SK-N-SH (cell line): ENCODE results near the gene WASHC3. TPM values are rescaled to one million over a fixed set of nuclear protein-coding genes. Genes with fewer than 3 reads are reported as not detected.

ENCODE experiments used
- CTCF ChIA-PET: fragments of 300-600, 350-600 bp; formaldehyde crosslinking; extraction: SDS; loops from one replicate; lab custom pipeline; 2021; lab: Yijun Ruan, JAX
- POLR2A ChIA-PET: fragments of 350-600 bp; sonication (Branson Sonifier 250); formaldehyde crosslinking; extraction: SDS; loops from one replicate; lab custom pipeline; 2020; ENCODE audit warnings: antibody characterized with exemption, inconsistent platforms; lab: Yijun Ruan, JAX
- DNase-seq: peaks from one replicate; pipeline ENCODE4 v3.0.0; 2012
- H2AFZ ChIP-seq: fragments of 200-600 bp; sonication (generic); 2 replicates; pipeline ENCODE4 v1.8.1; 2016; ENCODE audit warnings: antibody characterized with exemption, mild to moderate bottlenecking, low read depth
- H3F3A ChIP-seq: fragments of 200-600 bp; sonication (generic); replicated peaks from 2 replicates; pipeline ENCODE3; 2016; ENCODE audit warnings: antibody characterized with exemption, mild to moderate bottlenecking; ENCODE audit not compliant: insufficient read depth
- H3K27ac ChIP-seq, 2 experiments: fragments of 200-500 bp in 1 of 2; fragments of 200-600 bp in 1 of 2; sonication (Bioruptor generic) in 1 of 2; sonication (generic), shearing (Covaris generic) in 1 of 2; 2 replicates each; pipeline versions ENCODE4 v1.5.1 to v1.6.1; 2014 to 2016; ENCODE audit warnings: low read depth in 2 of 2, inconsistent platforms in 1 of 2, low read length in 1 of 2, mild to moderate bottlenecking in 1 of 2, mixed read lengths in 1 of 2
- H3K27me3 ChIP-seq: fragments of 200-600 bp; sonication (generic), shearing (Covaris generic); 2 replicates; pipeline ENCODE4 v1.6.1; 2016; ENCODE audit warnings: mixed run types; ENCODE audit not compliant: insufficient read depth
- H3K36me3 ChIP-seq, 2 experiments: fragments of 200-500 bp in 1 of 2; fragments of 200-600 bp in 1 of 2; sonication (Bioruptor generic) in 1 of 2; sonication (generic) in 1 of 2; replicated peaks in 1 of 2; 2 replicates each; pipeline versions ENCODE3 to v1.5.1; 2014 to 2016; ENCODE audit warnings: low read length in 1 of 2, mild to moderate bottlenecking in 1 of 2; ENCODE audit not compliant: insufficient read depth in 2 of 2, control insufficient read depth in 1 of 2
- H3K4me1 ChIP-seq, 2 experiments: fragments of 200-500 bp in 1 of 2; fragments of 200-600 bp in 1 of 2; sonication (Bioruptor generic) in 1 of 2; sonication (generic), shearing (Covaris generic) in 1 of 2; 2 replicates each; pipeline versions ENCODE4 v1.5.1 to v1.6.1; 2014 to 2016; ENCODE audit warnings: low read depth in 1 of 2, low read length in 1 of 2, mixed run types in 1 of 2; ENCODE audit not compliant: insufficient read depth in 2 of 2, control insufficient read depth in 1 of 2
- H3K4me2 ChIP-seq: fragments of 200-600 bp; sonication (generic), shearing (Covaris generic); 2 replicates; pipeline ENCODE4 v1.6.1; 2017; ENCODE audit warnings: mixed run types
- H3K4me3 ChIP-seq, 2 experiments: fragments of 200-500 bp in 1 of 2; fragments of 200-600 bp in 1 of 2; sonication (Bioruptor generic) in 1 of 2; sonication (generic), shearing (Covaris generic) in 1 of 2; 2 replicates each; pipeline versions ENCODE4 v1.5.1 to v1.8.1; 2014 to 2016; ENCODE audit warnings: low read depth in 2 of 2, inconsistent platforms in 1 of 2, low read length in 1 of 2, mild to moderate bottlenecking in 1 of 2, mixed read lengths in 1 of 2, moderate library complexity in 1 of 2
- H3K79me2 ChIP-seq: fragments of 200-600 bp; sonication (generic); 2 replicates; pipeline ENCODE4 v1.8.1; 2017; ENCODE audit warnings: mild to moderate bottlenecking; ENCODE audit not compliant: insufficient read depth
- H3K9ac ChIP-seq: fragments of 200-600 bp; sonication (generic); 2 replicates; pipeline ENCODE4 v1.6.1; 2017; ENCODE audit warnings: mixed run types
- H3K9me2 ChIP-seq: fragments of 200-600 bp; sonication (generic); 2 replicates; pipeline ENCODE4 v1.6.1; 2017; ENCODE audit warnings: mixed run types
- H3K9me3 ChIP-seq: fragments of 200-600 bp; sonication (generic); 2 replicates; pipeline ENCODE4 v1.6.1; 2017; ENCODE audit warnings: mixed run types, mild to moderate bottlenecking, moderate library complexity
- H4K20me1 ChIP-seq: fragments of 200-600 bp; sonication (generic); 2 replicates; pipeline ENCODE4 v1.6.1; 2017; ENCODE audit warnings: mild to moderate bottlenecking, mixed run types; ENCODE audit not compliant: insufficient read depth
- ELF1 ChIP-seq: IDR thresholded peaks from 2 replicates; pipeline ENCODE4 v1.4.0; 2012
- FOSL2 ChIP-seq: IDR thresholded peaks from 2 replicates; pipeline ENCODE4 v1.4.0; 2012; ENCODE audit warnings: low read depth, mild to moderate bottlenecking, moderate library complexity, borderline replicate concordance
- FOXJ3 ChIP-seq: sonication (generic); formaldehyde crosslinking; IDR thresholded peaks from 2 replicates; pipeline ENCODE4 v1.5.1; 2020; ENCODE audit warnings: mild to moderate bottlenecking, missing genetic modification reagents
- FOXM1 ChIP-seq: IDR thresholded peaks from 2 replicates; pipeline ENCODE4 v1.4.0; 2012; ENCODE audit warnings: low read depth, mild to moderate bottlenecking
- GATA2 ChIP-seq: sonication (generic); formaldehyde crosslinking; IDR thresholded peaks from 2 replicates; pipeline ENCODE4 v1.5.0; 2020; ENCODE audit warnings: mild to moderate bottlenecking, missing genetic modification reagents
- MEF2A ChIP-seq: IDR thresholded peaks from 2 replicates; pipeline ENCODE4 v1.4.0; 2012; ENCODE audit warnings: low read depth, borderline replicate concordance
- MXI1 ChIP-seq: IDR thresholded peaks from 2 replicates; pipeline ENCODE4 v1.6.1; 2012; ENCODE audit warnings: mild to moderate bottlenecking, low read depth, low read length, improper control_type of control experiment
- RAD21 ChIP-seq: IDR thresholded peaks from 2 replicates; pipeline ENCODE4 v1.6.1; 2012; ENCODE audit warnings: mild to moderate bottlenecking, low read length
- SMC3 ChIP-seq: IDR thresholded peaks from 2 replicates; pipeline ENCODE4 v1.6.1; 2012; ENCODE audit warnings: low read depth, low read length, improper control_type of control experiment
- TAF1 ChIP-seq: IDR thresholded peaks from 2 replicates; pipeline ENCODE4 v1.6.1; 2012; ENCODE audit warnings: low read depth, mild to moderate bottlenecking, low read length, moderate library complexity, borderline replicate concordance
- WGBS: methylation state at CpG from one replicate; pipeline ENCODE4 v1.1.6; 2017; ENCODE audit warnings: low lambda C conversion rate; 5-methylcytosine and 5-hydroxymethylcytosine counted together
- polyA plus RNA-seq, 3 experiments: library from polyadenylated mRNA; depleted of rRNA; stranded (reverse); fragments of >200 nt; gene quantifications; 2 replicates each; pipeline ENCODE4 v1.2.3, GENCODE V29; 2012
- TF ChIP-seq, protein P1 (sequence below): IDR thresholded peaks from 2 replicates; pipeline ENCODE4; 2012

Gene WASHC3
- polyA plus RNA-seq, 1 of the 3 experiments (the other 2 are of a cell fraction): 28.5 TPM

DNA sequence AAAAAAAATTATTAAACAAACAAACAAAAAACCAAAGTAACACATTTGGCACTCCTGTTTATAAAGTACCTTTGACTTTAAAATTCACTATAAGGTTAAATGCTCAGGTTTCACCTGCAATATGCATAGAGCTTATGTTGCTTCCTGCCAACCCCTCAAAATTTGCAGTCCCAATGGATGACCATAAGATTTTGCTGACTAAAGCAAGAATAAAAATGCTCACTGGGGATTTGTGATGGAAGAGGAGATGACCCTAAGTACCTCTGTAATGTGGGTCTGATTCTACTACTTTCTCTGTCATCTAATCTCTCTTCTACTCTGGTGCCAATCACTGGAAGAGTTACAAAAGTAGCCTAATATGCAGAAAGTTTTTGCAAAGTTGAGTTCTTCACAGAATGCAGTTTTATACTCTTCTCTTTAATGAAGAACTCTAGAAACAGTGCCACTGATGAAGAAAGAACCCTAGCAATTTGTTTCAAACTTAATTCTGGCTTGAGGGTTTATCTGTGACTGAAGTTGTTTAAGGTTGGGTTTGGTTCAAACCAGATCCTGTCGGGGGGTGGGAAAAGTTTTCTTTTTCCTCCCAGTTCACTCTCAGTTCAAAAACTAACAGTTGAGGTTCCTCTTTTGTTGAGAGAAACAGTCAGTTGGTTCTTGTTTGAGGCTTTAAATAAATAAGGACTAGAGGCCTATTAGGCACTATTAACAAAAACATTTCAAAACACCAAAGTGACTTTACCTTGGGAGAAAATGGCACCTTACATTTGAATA lies 10.9 kb downstream of the WASHC3 start:
- Histone ChIP-seq H3K27me3 (no peaks in the 10 kb centered on the region), H3F3A (no peaks in the 10 kb centered on the region), H3K4me3 (no peak overlapping the region), H3K9me3 (no peaks in the 10 kb centered on the region), H3K9me2 (no peaks in the 10 kb centered on the region), H4K20me1 (no peaks in the 10 kb centered on the region), H3K27ac (no peak overlapping the region), H3K4me1 (no peaks in the 10 kb centered on the region; a peak in 1 of 4 replicates), H3K9ac (no peak overlapping the region), H2AFZ (no peak overlapping the region)
- no peak for DNase-seq
- WGBS: 82% methylated on average over 1 of the region's 1 CpG
- POLR2A ChIA-PET: no interaction called here
- TF ChIP-seq, protein P1, sequence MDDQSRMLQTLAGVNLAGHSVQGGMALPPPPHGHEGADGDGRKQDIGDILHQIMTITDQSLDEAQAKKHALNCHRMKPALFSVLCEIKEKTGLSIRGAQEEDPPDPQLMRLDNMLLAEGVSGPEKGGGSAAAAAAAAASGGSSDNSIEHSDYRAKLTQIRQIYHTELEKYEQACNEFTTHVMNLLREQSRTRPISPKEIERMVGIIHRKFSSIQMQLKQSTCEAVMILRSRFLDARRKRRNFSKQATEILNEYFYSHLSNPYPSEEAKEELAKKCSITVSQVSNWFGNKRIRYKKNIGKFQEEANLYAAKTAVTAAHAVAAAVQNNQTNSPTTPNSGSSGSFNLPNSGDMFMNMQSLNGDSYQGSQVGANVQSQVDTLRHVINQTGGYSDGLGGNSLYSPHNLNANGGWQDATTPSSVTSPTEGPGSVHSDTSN: no peak
- no peak for TF ChIP-seq GATA2
- no peak for TF ChIP-seq FOXM1
- TF ChIP-seq RAD21: no peak
- no peak for TF ChIP-seq FOSL2
- no peak for TF ChIP-seq MXI1
- TF ChIP-seq SMC3: no peak
- no peak for TF ChIP-seq MEF2A
- no peak for TF ChIP-seq TAF1
- TF ChIP-seq FOXJ3: no peak
- TF ChIP-seq, all 33 proteins: peak for 0
- H3K36me3 ChIP-seq: peaks cover 47 to 54% of the 10 kb centered on the region in 2 experiments
- no peak overlapping the region for H3K4me2 ChIP-seq
- CTCF ChIA-PET: no interaction called here
- H3K79me2 ChIP-seq: no peaks in the 10 kb centered on the region

GRCh38 chr12:102043928-102044327 lies 17.9 kb downstream of the WASHC3 start:
- Histone ChIP-seq H4K20me1 (no peaks in the 10 kb centered on the region), H3K9me2 (no peaks in the 10 kb centered on the region; the same call in 1 of the 2 replicates), H3K27me3 (no peaks in the 10 kb centered on the region), H3K9ac (no peak overlapping the region), H3K4me3 (no peak overlapping the region), H2AFZ (no peak overlapping the region), H3K4me1 (no peaks in the 10 kb centered on the region), H3K9me3 (no peaks in the 10 kb centered on the region), H3F3A (no peaks in the 10 kb centered on the region), H3K27ac (no peak overlapping the region), H3K36me3 (peaks cover 57 to 64% of the 10 kb centered on the region in 2 experiments), H3K4me2 (no peak overlapping the region), H3K79me2 (no peaks in the 10 kb centered on the region)
- ChIA-PET POLR2A (no interaction called here), CTCF (no interaction called here)
- DNase-seq: no peak
- WGBS: 85% methylated on average over 1 of the region's 1 CpG
- TF ChIP-seq ELF1: no peak
